DND-41 (cell line): ENCODE results near the gene FNDC3B.

Experiments used
- EZH2 ChIP-seq: IDR thresholded peaks from 3 replicates; pipeline ENCODE4 v1.6.1; 2012; ENCODE audit warnings: borderline replicate concordance, low read depth, mild to moderate bottlenecking, moderate library complexity, low read length, inconsistent platforms; ENCODE audit not compliant: severe bottlenecking
- TF ChIP-seq, protein P1 (sequence below): IDR thresholded peaks from 2 replicates; pipeline ENCODE4 v1.5.1; 2012; ENCODE audit warnings: borderline replicate concordance, low read length, moderate library complexity, mild to moderate bottlenecking; ENCODE audit not compliant: poor library complexity, severe bottlenecking; ENCODE audit errors: extremely low read depth

DNA sequence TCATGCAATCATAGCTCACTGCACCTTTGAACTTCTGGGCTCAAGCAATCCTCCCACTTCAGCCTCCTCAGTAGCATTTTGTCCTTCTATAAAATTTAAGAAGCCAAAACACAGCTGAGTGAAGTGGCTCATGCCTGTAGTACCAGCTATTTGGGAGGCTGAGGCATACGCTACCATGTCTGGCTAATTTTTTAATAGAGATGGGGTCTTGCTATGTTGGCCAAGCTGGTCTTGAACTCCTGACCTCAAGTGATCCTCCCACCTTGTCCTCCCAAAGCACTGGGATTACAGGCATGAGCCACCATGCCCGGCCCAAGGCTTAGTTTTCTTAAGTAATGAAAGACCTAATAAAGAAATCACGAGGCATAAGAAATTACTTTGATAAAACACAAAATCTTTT lies 14.7 kb upstream of the FNDC3B start:
- TF ChIP-seq, protein P1, sequence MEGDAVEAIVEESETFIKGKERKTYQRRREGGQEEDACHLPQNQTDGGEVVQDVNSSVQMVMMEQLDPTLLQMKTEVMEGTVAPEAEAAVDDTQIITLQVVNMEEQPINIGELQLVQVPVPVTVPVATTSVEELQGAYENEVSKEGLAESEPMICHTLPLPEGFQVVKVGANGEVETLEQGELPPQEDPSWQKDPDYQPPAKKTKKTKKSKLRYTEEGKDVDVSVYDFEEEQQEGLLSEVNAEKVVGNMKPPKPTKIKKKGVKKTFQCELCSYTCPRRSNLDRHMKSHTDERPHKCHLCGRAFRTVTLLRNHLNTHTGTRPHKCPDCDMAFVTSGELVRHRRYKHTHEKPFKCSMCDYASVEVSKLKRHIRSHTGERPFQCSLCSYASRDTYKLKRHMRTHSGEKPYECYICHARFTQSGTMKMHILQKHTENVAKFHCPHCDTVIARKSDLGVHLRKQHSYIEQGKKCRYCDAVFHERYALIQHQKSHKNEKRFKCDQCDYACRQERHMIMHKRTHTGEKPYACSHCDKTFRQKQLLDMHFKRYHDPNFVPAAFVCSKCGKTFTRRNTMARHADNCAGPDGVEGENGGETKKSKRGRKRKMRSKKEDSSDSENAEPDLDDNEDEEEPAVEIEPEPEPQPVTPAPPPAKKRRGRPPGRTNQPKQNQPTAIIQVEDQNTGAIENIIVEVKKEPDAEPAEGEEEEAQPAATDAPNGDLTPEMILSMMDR, result no peak
- TF ChIP-seq EZH2, result no peak
